GM20431 (cell line): ENCODE measurements around the gene APOBR.
"Not testable (repeated sequence)": the region's sequence is repeated elsewhere in the genome, so short reads cannot be mapped to it uniquely, and the experiment has no call there.

ENCODE experiments used
- in situ Hi-C: fragments of 300-500 bp; cut with MseI, MboI; formaldehyde crosslinking; loops from one replicate; pipeline ENCODE4 v1.15.0; 2020; ENCODE audit warnings: low sequenced_read_pairs; ENCODE audit not compliant: unreplicated experiment

Gene APOBR

DNA sequence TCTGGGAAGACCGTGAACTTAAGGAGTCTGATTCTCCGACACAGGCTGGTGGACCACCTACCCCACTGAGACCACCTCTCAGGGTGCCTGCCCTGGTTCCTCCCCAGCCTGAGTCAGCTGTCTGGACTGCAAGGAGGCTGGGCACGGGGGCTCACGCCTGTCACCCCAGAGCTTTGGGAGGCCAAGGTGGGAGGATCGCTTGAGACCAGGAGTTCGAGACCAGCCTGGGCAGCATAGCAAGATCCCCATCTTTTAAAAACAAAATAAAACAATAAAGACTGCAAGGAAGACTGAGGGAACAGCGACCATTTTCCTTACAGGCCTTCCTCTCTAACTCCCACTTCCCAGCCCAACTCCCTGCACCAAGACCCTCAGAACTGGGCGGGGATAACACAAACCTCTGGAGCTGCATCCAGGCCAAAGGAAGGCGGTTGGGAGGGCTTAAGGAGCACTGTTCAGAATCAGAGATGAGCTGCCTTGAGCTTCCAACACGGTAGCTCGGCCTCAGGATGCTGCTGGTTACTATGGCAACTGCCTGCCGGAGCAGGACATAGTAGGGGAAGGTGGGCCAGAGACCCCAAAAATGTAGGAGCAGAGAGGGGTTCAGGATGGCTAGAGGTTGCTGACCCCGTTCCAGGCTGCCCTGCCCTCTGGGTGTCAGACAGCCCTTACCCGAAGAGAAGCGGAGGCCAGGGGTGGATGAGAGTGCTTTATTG, 4.4 kb downstream of the APOBR start:
- in situ Hi-C loops = no loop called here

DNA sequence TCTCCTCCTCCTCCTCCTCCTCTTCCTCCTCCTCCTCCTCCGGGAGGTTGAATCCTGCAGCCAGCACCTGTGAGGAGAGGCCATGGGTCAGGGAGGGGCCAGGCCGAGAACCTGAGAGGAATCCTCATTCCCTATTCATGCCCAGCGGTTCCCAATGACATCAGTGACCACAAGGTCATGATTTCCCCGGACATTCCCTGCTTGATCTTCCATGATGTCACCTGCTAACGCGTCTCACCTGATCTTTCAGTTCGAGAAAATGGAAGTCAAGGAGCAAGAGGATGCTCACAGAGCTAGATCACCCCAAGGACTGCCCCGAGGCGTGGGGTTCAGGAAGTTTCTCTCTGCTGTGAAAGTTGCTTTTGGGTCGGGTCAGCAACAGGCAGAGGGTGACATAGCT, 5.4 kb downstream of the APOBR start:
- in situ Hi-C loops = no loop called here

DNA sequence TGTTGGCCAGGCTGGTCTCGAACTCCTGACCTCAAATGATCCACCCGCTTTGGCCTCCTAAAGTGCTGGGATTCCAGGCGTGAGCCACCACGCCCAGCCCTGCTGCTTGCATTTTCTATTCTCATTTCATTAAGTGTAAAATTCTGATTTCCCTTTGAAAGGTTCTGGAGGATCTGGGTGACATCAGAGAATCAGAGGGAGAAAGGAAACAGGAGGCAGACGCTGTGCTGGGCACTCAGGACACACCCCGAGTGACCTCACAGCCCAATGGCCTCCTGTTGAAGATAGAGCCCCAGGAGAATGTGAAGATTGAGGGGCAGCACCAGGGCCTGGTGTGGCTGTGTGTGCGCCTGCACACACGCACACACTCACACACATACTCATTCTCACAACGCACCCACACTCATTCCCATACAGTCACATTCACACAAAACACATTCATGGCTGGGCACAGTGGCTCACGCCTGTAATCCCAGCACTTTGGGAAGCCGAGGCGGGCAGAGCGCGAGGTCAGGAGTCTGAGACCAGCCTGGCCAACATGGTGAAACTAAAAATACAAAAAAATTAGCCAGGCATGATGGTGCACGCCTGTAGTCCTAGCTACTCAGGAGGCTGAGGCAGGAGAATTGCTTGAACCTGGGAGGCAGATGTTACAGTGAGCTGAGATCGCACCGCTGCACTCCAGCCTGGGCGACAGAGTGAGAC, 6.2 kb downstream of the APOBR start:
- in situ Hi-C loops = not testable (repeated sequence)

DNA sequence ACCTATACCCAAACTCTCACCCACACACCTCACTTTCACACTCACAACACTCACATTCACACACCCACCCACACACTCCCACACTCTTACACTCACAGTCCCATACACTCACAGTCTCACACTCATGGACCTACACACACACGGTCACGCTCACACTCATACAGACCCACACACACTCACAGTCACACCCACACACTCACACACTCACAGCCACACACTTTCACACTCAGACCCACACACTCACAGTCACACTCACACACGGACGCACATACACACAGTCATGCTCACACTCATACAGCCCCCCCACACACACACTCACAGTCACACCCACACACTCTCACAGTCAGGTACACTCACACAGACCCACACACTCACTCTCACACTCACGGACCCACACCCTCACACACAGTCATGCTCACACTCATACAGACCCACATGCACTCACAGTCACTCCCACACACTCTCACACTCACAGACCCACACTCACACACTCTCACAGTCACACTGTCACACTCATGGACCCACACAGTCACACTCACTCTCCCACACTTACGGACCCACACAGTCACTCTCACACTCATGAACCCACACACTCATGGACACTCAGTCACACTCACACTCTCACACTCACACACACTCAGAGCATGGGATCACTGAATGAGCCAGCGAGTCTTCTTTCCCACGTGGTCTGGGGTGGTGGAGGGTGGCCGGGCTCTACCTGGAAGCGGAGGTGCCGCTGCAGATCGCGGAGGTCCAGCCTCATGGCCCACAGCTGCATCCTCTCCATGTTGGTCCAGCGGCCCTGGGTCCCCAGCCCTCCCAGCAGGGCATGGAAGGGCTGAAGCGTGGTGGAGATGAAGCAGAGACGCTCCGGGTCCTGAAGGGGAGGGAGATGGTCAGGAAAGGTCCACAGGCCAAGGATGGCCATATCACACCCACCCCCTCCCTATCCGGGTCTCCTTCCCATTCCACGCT, 7.1 kb downstream of the APOBR start:
- in situ Hi-C loops = no loop called here

DNA sequence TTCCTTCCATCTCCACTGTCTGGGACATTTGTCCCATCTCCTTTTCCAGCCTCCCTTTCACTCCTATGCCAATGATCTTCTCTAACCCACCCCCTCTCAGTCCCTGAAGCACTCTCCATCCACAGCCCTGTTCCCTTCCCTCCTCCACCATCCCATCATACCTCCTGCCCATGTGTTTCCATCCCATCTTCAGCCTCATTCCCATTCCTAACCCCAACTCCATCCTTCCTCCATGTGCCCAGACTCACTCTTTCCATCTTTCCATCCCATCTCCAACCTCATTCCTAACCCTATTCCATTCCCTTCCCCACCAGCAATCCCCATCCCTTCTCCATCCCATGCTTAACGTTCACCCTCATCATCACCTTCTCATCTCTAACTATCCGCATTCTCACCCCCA, 7.8 kb downstream of the APOBR start:
- in situ Hi-C loops = no loop called here

DNA sequence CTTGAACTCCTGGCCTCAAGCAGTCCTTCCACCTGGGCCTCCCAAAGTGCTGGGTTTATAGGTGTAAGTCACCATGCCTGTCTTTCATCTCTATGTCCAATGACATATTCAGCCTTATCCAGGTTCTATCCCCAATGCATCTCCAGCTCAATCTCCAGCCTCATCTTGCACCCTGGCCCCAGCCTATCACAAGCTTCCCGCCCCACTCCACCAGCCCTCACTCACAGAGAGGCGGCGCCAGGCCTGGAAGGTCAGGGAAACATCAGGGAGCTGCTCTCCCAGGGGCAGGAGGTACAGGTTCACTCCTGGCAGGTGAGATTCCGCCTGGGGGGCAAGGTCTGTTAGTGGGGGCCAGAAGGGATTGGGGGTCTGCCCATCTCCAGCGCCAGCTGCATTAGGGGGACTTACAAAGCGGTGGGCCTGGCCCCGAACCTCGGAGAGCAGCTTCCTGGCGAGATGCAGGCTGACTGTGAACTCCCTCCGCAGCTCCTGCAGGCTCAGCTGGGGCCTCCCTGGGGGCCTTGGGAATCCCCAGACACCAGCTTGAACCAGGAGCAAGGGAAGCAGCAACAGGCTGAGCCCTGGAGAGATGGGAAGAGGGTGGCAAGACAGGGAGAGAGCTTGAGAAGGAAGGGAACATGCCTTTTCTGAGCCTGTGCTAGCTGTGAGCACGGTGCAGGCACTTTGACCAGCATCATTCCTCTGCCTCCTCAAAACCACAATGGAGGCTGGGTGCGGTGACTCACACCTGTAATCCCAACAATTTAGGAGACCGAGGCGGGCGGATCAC, 9.2 kb downstream of the APOBR start:
- in situ Hi-C loops = no loop called here

DNA sequence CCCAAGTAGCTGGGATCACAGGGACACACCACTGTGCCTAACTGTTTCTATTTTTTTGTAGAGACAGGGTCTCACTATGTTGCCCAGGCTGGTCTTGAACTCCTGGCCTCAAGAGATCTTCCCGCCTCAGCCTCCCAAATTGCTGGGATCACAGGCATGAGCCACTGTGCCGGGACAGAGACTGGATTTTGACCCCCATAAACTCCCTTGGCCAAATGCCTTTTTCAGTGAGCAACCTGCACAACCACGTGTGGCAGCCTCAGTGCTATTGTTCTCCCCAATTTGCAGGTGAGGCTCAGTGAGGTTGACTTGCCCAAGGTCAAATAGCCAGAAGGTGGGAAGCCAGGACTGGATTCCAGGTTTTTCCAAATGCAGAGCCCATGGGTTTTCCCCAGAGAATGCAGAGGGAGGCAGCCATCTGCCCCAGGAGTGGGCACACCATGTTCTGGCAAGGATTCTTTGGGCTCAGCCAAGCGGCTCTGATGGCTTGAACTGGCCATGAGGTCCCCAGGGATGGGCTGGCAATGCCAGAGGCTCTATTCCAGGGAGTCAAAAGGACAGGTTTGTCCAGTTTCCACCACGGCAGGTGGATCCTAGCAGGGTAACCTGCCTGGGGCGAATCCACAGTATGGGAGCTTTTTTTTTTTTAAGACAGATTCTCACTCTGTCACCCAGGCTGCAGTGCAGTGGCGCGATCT, 10.4 kb downstream of the APOBR start:
- in situ Hi-C loops = no loop called here

DNA sequence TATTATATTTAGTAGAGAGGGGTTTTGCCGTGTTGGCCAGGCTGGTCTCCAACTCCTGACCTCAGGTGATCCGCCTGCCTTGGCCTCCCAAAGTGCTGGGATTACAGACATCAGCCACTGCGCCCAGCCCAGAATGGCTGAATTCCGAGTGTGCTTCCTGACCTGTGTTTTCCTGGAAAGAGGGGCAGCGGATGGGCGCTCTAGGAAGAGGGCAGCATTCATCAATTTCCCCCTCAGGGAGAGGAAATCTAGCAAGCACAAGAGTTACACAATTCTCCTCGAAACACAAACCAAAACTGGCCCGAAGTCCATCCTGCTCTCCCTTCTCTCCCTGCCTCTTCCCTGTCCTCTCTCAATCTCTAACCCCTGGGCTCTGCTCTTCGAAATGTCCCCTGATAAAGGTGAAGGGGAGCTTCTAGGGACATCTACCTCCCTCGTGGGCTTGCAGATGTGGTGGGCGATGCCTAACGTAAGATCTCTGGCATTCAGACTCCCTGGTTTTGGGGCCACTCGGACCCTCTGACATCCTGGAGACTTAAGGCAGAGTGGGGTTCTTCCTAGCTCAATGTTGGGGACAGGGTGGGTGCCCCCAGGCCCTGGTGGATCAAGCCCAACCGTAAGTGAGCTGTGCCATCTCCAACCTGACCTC, 11.2 kb downstream of the APOBR start:
- in situ Hi-C loops = no loop called here

DNA sequence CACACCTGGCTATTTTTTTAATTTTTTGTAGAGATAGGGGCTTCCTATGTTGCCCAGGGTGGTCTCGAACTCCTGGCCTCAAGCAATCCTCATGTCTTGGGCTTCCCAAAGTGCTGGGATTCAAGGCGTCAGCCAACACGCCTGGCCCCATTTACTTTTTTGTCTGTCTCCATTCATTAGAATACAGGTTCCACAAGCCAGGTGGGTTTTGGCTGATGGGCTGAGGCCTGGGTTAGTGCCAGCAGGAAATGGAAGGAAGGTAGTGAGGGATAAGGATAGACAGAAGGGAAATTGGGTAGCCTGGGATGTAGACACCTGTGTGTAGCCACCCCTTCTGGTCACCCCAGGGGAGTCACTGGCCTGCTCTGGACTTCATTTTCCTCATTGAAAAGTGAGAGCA, 16.6 kb downstream of the APOBR start:
- in situ Hi-C loops = no loop called here

DNA sequence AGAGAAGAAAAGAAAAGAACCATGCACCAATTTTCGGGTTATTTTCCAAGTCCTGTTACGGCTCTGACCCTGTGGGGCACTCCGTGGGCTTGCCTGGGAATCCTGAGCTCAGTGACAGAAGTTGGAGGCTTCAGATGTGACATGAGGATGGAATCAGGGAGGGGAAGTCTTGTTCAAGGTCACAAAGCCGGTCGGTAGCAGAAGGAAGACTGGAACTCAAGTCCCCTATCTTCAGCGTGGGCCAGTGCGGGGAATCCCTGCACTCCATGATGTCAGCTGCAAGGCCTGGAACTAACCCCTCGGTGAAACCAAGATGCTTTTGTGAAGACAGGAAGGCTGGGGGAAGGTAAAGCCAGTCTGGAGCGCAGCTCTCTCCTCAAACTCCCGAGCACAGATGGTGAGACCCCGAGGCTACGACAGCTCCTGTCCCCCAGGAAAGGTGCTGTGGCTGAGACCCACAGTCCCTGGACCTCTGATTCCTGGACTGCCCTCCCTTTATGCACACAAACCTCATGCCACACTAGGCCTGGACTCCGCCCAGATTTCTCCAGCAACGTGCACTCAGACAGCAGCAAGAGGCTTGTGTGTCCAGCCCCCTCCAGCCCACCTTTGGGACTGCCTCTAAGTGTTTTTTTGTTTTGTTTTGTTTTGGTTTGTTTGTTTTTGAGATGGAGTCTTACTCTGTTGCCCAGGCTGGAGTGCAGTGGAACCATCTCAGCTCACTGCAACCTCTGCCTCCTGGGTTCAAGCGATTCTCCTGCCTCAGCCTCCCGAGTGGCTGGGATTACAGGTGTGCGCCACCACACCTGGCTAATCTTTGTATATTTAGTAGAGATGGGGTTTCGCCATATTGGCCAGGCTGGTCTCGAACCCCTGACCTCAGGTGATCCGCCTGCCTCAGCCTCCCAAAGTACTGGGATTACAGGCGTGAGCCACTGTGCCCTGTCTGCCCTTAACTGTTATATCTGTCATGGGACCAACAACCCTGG, 17.7 kb downstream of the APOBR start:
- in situ Hi-C loops = no loop called here

DNA sequence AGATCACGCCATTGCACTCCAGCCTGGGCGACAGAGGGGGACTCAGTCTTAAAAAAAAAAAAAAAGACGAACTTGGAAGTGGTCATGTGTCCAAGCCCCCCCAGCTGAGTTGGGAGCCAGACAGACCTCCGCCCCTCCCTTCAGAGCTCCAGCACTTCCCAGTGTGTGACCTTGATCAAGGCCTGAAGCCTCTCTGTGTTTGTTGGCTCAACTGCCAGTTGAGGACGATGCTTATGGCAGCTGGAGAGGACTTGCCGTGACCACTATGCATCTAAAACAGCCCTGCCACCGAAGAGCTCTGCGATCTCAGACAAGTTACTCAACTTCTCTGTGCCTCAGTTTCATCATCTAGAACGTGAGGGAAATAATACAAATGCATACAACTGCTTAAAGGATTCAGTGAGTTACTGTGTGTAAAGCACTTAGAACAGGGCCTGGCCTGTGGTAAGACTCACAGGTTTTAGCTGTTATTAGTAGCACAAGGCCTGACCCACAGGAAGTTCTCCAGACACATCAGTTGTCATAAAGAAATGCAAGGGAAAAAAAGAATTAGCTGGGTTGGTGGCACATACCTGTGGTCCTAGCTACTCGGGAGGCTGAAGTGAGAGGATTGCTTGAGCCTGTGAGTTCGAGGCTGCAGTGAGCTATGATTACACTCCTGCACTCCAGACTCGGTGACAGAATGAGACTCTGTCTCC, 19.2 kb downstream of the APOBR start:
- in situ Hi-C loops = no loop called here

DNA sequence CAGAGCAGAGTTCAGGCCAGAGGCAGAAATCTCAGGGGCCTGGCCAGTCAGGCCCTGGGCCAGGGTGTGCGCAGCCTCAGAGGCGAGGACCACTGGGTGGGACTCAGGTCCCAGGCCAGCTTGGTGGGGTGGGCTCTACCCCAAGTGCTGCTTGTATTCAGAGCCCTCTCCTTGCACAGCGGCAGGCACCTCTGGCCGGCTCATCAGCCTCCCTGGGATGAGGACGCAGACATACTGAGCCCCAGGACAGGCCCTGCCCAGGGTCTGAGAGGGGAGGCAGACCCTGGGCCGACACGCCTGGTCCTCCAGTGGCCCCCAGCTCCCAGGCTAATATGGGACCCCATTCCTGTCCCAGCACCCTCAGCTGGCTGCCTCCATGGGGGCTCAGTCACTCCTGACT, 19.8 kb downstream of the APOBR start:
- in situ Hi-C loops = no loop called here

DNA sequence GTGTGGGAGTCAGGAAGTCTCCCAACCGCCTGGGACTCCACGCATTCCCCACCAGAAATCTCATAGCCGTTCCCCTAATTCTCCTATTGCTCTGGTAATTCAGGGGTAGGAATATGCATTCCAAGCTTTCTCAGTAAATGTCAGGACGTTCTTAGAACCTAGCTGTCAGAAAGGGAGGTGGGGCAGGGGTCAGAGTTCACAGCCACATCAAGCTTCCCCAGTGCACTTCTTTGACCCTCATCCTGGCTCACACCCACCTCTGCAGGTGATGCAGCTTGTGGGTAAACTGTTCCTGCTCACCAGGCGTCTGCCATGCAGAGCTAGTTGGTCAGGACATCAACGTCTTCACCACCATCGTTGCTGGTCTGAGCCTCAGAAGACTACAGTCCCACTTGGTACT, 26.2 kb downstream of the APOBR start:
- in situ Hi-C loops = no loop called here

DNA sequence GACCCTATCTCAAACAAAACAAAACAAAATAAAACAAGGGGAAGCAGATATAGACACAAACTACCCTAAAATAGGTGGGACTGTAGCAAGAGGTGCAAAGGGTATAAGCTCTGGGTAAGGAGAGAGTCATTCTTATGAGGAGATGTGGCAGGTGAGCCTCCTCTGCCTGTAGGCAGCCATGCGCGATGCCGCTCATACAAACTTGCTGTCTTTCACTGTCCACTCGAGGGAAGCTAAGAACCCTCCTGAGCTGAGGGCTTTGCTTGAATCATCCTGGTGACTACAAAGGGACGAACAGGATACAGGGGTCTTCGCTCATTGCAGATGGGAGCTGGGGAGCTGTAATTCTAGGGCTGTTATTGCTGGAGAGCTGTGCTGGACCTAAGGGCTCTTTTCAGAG, 27.0 kb downstream of the APOBR start:
- in situ Hi-C loops = no loop called here

DNA sequence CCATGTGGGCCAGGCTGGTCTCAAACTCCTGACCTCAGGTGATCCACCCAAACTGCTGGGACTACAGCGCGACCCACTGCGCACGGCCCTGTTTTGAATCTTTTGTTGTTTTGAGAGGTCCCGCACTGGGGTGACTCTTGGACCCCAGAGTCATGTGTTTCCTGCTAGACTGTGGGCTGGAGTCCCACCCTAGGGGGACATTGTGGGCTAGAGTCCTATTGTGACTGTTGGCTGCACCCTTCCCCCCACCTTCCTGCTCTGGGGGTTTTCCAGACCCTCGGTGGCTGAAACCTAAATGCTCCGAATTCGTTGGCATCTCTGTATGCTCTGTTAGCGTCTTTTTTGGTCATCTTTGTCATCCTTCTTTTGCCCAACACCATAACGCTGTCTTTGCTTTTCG, 28.3 kb downstream of the APOBR start:
- in situ Hi-C loops = no loop called here

DNA sequence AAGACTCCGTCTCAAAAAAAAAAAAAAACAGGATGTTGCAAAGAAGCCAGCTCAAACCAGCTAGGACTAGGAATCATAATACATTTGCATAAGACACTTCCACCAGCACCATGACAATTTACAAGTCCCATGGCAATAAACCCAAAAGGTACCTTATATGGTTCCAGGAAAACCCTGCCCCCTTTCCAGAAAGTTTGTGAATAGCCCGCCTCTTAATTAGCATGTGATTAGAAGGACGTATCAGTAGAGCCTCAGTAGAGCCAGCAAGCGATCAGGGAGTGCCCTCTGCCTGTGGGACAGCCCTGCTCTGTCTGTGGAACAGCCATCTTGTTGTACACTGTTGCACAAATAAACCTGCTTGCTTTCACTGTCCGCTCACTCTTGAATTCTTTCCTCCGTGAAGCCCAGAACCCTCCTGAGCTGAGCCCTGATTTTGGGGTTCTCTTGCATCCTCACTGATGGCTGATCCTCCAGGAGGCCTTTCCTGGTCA, 30.3 kb downstream of the APOBR start:
- in situ Hi-C loops = no loop called here
